Measurements from ENCODE around the gene FREY1. TPM values are rescaled to one million over a fixed set of nuclear protein-coding genes. Genes with fewer than 3 reads are reported as not detected.
A peak's percentile ranks its signal among the peaks of the same experiment; 100 is the strongest.

FREY1 gene
- total and polyA plus RNA-seq, 2 of the 13 experiments (the other 11 are each of a cell fraction or from before 2014, with no cell fraction given), result 0.44 to 0.73 TPM

DNA sequence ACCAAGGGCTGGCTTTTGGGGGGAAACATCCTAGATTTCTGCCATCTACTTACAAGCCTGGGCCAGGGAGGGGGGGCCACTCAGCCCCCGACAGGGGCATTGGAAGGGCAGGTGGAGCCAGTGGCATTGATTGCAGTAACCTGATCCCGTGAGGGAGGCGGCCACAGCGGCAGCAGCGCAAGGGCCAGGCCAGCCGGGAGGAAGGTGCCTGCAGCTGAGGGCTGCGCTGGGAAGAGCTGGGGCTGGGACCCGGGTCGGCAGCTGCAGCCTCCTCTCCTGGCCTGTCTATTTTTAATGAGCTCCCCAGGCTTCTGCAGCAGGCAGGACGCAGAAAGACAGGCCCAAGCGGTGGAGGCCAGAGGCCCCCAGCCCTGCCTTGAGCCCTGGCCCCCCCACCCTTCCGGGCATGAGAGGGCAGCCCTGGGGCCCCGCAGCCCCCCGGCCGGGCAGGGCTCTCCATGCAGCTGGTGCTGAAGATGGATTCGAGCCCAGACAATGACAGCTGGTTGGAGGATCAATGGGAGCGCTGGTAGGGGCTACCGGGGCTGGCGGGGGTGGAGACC is 10.6 kb downstream of the FREY1 start (continued):
- TF ChIP-seq, protein P1, sequence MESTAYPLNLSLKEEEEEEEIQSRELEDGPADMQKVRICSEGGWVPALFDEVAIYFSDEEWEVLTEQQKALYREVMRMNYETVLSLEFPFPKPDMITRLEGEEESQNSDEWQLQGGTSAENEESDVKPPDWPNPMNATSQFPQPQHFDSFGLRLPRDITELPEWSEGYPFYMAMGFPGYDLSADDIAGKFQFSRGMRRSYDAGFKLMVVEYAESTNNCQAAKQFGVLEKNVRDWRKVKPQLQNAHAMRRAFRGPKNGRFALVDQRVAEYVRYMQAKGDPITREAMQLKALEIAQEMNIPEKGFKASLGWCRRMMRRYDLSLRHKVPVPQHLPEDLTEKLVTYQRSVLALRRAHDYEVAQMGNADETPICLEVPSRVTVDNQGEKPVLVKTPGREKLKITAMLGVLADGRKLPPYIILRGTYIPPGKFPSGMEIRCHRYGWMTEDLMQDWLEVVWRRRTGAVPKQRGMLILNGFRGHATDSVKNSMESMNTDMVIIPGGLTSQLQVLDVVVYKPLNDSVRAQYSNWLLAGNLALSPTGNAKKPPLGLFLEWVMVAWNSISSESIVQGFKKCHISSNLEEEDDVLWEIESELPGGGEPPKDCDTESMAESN (CRISPR knock-in tag; conservative IDR thresholded peaks at IDR 0.05), result no peak
- TF ChIP-seq SIX1 (CRISPR knock-in tag; IDR thresholded peaks at IDR 0.05; ENCODE audit: borderline replicate concordance) (peak; percentile 89), ZSCAN31 (CRISPR knock-in tag; IDR thresholded peaks at IDR 0.05; ENCODE audit: low read depth) (no peak), SIX4 (CRISPR knock-in tag; IDR thresholded peaks at IDR 0.05) (peak; percentile 86)
- TF ChIP-seq, protein P2, sequence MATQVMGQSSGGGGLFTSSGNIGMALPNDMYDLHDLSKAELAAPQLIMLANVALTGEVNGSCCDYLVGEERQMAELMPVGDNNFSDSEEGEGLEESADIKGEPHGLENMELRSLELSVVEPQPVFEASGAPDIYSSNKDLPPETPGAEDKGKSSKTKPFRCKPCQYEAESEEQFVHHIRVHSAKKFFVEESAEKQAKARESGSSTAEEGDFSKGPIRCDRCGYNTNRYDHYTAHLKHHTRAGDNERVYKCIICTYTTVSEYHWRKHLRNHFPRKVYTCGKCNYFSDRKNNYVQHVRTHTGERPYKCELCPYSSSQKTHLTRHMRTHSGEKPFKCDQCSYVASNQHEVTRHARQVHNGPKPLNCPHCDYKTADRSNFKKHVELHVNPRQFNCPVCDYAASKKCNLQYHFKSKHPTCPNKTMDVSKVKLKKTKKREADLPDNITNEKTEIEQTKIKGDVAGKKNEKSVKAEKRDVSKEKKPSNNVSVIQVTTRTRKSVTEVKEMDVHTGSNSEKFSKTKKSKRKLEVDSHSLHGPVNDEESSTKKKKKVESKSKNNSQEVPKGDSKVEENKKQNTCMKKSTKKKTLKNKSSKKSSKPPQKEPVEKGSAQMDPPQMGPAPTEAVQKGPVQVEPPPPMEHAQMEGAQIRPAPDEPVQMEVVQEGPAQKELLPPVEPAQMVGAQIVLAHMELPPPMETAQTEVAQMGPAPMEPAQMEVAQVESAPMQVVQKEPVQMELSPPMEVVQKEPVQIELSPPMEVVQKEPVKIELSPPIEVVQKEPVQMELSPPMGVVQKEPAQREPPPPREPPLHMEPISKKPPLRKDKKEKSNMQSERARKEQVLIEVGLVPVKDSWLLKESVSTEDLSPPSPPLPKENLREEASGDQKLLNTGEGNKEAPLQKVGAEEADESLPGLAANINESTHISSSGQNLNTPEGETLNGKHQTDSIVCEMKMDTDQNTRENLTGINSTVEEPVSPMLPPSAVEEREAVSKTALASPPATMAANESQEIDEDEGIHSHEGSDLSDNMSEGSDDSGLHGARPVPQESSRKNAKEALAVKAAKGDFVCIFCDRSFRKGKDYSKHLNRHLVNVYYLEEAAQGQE (IDR thresholded peaks at IDR 0.05; ENCODE audit: borderline replicate concordance in 1 of 2, low read depth in 1 of 2, low read length in 2 of 2), result peak in 1 of 2 experiments; percentile 66
